H4 (cell line): ENCODE data around the gene RPGRIP1L. TPM values are rescaled to one million over a fixed set of nuclear protein-coding genes. Genes with fewer than 3 reads are reported as not detected.
A peak's percentile ranks its signal among the peaks of the same experiment; 100 is the strongest.
"Not testable (repeated sequence)": the region's sequence is repeated elsewhere in the genome, so short reads cannot be mapped to it uniquely, and the experiment has no call there.

Experiments used
- DNase-seq: peaks from one replicate; pipeline ENCODE4 v3.0.0-alpha.2; 2015; ENCODE audit warnings: low spot score
- total RNA-seq: library from RNA; depleted of rRNA; stranded (reverse); fragments of >200 nt; shearing (Covaris generic); gene quantifications from 2 replicates; pipeline ENCODE4 v1.2.3, GENCODE V29; 2014

RPGRIP1L gene
- total RNA-seq, 1 experiment from 2014 or later, result 8.2 TPM

DNA sequence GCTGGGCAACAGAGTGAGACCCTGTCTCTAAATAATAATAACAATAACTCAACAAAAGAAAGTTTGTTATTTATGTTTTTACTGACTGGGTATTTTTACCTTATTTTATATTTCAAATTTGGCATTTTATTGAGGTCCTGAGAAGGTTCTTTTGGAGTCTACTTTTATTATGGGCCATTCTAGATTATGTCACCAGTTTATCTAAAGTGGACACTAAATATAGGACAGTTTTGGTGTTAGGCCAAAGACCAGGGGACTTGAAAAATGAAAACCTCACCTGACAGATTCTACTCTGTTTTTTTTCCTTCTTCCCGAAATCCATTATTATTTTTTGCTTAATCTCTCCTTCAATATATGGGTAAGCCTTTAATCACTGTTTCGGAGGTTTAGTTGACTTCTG, 8.4 kb upstream of the RPGRIP1L start:
- DNase-seq, result no peak

DNA sequence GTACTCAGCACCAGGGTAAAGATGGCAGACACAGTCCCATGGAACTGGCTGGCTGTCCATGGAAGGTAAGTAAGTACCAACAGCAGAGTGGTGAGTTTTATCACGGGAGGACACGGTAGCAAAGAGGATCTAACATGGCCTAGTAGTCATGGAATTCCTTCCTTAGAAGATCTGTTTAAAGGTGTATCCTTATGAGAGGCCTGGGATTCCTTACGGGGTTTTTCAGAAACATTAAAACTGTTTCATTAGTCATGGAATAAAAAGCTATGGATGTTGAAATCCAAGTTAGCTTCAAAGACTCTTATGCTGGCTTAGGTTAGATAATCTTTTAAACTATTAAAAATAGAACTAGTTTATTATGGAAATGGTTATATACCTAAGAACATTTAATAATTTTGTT, 7.7 kb upstream of the RPGRIP1L start:
- no peak for DNase-seq

DNA sequence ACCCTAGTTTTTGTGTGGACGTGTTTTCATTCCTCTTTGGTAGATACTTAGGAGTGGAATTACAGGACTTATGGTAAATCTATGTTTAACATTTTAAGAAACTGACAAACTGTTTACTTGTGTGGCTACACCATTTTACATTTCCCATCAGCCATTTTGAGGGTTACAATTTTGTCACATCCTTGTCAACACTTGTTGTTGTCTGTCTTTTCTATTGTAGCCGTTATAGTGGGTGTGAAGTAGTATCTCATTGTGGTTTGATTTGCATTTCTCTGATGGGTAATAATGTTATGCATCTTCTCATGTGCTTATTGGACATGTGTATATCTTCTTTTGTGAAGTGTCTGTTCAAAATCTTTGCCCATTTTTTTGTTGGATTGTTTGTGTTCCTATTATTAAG, 4.8 kb upstream of the RPGRIP1L start:
- no peak for DNase-seq

DNA sequence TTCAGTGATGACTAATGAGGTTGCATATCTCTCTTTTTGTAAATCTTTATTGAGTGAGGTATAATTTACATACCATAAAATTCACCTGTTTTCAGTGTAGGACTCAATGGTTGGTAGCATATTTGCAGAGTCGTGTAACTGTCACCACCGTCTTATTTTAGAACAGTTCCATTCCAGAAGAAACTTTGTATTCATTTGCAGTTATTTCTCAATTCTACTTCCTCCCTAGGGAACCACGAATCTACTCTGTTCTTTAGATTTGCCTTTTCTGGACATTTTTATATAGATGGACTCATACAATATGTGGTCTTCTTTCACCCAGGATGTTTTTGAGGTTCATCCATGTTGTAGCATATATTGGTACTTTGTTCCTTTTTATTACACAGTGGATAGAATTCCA, 4.0 kb upstream of the RPGRIP1L start:
- no peak for DNase-seq

DNA sequence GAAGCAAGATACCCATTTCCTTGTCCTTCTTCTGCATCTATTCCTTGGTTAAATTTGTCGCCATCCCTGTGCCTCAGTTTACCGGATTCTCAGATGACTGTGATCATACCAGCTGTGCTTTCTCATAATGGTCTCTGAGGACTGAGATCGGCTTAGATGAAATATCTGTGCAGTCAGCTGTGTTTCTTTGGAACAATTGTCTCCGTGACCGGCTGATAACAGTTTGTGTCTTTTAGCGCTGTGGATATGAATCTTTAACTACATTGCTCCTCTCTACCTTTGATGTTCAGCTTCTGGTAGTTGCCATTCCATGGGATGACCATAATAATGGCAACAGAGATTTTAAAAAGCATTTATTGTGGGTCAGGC, 770 bp upstream of the RPGRIP1L start:
- DNase-seq, result no peak

DNA sequence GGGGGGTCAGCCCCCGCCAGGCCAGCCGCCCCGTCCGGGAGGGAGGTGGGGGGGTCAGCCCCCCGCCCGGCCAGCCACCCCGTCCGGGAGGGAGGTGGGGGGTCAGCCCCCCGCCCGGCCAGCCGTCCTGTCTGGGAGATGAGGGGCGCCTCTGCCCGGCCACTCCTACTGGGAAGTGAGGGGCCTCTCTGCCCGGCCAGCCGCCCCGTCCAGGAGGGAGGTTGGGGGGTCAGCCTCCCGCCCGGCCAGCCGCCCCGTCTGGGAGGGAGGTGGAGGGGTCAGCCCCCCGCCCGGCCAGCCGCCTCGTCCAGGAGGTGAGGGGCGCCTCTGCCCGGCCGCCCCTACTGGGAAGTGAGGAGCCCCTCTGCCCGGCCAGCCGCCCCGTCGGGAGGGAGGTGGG, 5.4 kb downstream of the RPGRIP1L start:
- DNase-seq, result not testable (repeated sequence)

DNA sequence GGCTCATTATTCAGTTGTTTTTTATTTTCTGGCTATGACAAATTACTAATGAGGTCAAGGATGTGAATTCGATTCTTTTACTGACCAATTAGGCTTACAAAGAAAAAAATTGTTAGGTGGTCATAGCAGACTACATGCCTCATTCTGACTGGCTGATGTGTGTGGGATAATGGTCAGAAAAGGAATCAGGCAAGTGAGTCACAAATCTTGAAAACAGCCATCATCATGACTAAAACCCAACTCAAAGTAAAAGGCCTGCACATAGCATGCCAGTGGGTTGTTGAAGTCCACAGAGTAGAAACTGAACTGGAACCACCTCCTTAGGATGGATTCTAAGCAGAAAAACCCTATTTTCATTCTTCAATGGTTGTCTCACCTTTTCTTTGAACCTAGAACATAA, 8.6 kb downstream of the RPGRIP1L start:
- no peak for DNase-seq

DNA sequence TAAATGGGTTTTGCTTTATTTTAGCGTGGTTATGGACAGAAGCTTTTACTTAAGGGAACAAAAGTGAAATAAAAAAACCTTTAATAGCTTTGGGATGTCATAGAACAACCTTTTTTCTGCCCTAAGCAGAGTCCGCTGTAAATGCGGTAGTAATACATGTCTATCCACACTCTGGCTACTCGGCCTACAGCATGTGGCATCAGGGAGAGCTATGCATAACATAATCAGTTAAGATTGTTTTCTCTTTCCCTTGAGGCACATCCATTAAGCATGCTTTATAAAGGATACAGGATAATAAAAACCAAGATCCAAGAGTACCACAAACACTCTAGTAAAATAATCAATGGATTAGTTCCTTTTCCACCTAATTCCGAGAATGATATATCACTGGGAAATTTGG, 10.3 kb downstream of the RPGRIP1L start:
- DNase-seq, result no peak

DNA sequence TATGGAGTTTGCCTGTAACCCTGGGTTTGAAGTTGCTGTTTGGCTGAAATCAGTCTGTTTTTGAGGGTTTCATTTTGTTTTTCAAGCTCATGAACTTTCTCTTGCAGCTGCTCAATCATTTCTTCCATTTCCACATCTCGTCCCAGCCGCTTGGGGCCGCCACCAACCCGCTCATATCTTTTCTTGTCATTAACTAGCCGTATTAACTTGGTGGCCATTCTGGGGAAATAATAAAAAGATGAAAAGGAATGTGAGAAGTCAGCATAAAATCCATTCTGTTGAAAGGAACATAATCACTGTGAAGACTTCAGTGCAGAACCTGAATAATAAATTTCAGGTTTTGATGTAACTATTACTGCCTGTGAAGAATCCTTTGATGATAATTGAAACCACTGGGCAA, 11.5 kb downstream of the RPGRIP1L start:
- no peak for DNase-seq

DNA sequence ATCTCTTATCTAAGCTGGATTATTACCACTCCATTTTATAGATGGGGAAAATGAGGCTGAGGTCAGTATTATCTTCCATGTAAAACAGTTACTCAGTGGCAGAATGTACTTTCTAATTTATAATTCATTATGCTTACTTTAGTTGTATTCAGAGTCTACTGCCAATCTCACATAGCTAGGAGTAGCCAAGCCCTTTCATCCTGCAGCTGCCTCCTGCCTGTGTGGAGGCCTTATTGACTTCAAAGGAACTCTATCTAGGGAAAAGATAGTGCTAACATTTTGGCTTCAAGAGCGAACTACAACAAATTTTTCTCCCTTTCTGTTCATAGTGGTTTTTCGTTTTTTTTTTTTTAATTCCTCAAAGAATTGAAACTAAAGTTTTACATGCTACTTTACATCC, 12.9 kb downstream of the RPGRIP1L start:
- no peak for DNase-seq

DNA sequence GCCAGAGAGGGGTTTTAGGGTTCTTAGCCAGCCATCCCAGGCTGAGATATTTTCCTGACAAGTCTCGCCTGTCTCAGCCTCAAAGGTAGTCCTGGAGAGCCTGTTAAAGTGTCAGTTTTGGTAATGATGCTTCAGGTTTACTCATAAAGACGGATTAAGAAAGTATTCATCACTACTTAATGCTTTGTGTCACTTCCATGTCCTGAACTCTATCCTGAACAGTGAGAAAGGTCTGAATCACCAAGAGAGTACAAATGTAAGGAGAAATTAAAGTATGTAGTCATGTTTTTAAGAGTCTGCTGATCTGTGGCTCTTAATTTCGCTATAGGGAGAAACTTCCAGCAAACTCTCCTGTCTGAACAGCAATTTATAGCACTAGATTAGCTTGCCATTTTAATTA, 14.0 kb downstream of the RPGRIP1L start:
- DNase-seq, result no peak

DNA sequence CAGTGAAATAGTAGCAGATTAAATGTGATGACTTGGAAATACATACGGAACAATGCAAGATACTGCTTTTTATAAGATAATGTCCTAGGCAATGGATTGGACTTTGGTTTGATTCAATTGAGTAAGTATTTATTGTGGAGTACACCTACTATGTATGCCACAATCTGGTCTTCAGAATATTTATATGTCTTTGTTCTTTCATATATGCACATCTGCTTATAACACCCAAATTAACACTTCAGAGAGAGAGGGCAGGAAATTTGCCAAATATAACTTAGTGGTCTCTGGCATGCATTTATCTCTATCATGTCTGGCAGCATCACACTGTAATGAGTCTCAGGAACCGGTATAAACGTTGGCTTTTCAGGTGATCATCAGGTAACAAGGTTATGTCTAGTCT, 16.9 kb downstream of the RPGRIP1L start:
- no peak for DNase-seq

DNA sequence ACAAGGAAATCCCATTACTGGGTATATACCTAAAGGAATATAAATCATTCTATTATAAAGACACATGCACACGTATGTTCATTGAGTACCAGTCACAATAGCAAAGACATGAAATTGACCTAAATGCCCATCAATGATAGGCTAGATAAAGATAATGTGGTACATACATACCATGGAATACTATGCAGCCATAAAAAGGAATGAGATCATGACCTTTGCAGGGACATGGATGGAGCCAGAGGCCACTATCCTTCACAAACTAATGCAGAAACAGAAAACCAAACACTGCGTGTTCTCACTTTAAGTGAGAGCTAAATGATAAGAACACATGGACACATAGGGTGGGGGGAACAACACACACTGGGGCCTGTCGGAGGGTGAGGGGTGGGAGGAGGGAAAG, 18.3 kb downstream of the RPGRIP1L start:
- not testable (repeated sequence) for DNase-seq

DNA sequence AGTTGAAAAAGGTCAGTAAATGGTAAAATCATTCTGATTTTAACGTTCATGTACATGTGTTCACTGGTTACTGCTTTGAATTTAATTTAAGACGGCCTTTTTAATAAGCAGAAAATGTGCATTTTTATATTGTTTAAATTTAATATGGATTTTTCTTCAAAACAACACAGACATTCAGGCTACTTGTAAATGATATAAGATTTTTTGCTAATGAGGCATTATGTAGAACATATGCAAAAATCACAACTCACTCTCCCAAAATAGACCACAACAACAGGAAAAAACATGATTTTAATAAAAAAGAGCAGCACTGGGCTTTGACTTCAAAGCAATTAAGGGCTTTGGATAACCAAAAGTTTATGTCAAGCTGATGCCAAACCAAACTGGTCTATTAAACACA, 22.3 kb downstream of the RPGRIP1L start:
- DNase-seq, result no peak

DNA sequence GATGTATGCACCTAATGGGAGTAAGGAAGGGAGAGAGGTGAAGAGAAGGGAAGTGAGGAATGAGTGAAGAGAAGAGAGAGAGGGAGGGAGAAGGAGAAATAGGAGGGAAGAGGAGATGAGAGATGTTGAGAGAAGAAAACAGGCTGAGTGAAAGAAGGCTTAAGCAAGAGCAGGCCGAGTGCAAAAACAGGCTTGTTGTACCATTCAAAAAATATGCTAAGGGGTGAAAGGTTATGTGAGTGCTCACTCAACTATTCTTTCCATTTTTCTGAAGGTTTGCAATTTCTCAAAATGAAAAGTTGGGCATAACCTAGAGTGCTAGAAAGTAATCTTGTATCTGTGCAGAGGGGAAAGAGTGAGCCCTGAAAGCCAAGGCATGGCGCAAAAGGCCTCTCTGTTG, 22.9 kb downstream of the RPGRIP1L start:
- no peak for DNase-seq

DNA sequence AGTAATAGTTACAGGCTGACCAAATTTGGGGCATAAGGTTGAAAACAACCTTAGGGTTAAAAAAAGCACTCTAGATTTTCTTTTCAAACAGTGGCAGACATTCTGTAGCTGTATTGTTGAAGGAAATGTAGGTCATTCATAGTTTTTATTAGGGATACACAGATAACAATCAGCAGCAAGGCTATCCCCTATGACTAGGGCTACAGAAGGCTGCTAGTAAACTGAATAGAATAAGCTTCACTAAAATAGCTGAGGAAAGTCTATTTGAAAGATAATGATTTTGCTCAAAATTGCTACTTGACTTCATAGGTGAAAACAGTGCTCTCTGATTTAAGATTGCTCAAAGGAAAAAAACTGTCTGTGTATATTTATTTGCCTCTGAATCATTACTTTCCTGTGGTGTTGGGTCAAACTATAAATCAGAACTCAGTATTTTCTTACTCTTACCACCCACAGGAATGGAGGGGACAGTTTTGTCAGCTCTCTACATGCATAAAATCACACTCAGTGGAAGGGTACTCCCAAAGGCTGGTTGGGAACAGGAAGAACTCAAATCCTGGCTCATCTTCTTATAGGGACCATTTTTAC, 24.8 kb downstream of the RPGRIP1L start:
- DNase-seq, result no peak

DNA sequence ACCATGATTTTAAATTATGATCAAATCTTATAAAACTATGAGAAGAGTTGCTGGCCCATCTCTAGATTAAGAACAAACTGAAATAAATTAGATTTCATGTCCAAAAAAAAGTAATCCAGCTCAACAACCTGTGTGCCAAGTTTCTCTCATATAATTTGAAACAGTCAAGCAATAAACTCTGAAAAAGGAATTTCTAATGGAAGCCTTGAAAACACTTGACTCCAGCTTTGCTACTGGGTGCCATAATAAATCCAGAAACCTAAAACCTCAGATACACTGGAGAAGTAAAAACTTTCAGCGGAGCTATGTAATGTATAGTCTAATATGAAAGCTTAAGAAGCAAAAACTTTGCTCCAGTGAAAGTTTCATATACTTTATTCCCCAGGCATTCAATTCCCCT, 25.5 kb downstream of the RPGRIP1L start:
- no peak for DNase-seq

DNA sequence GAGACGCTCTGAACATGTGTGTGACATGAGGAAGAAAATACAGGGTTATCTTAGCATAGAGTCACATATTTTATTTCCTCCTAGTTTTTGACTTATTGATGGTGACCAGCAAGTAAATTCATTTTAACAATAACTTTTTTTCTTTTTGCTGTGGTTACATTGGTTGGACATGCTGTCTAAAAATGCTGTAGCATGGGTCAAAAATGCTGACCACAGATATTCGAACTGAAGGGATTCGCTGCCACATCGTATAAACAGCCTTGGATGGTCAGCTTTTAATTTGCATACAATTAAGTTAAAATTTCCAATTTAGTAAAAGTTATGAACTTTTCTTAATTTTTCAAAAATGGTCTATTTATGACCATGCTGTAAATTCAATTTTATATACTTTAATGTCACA, 30.5 kb downstream of the RPGRIP1L start:
- DNase-seq, result no peak

DNA sequence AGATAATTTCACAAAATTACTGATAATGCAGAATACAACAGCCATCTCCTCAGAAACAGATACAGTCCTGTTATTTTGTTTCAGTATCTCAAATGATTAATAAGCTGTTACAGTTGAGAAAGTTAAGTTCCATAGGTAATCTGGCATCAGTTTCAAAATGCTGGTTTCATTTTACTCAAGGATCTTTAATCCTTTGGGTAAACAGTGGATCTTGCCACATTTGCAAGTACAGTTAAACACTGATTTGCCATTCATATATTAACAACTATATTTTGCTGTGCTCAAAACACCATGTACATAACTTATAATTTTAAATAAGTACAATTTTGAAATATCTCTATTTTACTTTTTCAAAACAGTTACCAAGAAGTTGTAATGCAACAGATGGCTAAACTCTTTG, 31.2 kb downstream of the RPGRIP1L start:
- no peak for DNase-seq

DNA sequence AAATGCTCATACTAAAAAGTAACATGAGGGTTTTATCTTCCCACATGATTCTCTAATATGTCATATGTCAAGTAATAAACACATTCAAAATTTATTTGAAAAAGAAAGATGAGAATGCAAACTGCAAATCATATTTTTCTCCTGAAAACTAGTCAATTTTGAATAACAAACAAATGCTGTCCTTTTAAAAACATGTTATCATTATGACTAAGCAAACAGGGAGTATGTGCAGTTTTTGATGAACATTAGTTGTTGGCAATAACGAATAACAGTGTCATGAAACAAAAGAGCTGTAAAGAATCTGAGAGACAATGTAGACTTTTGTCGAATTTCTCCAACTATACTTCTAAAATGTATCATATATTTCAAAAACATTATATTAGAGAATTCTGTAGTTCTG, 34.8 kb downstream of the RPGRIP1L start:
- no peak for DNase-seq

DNA sequence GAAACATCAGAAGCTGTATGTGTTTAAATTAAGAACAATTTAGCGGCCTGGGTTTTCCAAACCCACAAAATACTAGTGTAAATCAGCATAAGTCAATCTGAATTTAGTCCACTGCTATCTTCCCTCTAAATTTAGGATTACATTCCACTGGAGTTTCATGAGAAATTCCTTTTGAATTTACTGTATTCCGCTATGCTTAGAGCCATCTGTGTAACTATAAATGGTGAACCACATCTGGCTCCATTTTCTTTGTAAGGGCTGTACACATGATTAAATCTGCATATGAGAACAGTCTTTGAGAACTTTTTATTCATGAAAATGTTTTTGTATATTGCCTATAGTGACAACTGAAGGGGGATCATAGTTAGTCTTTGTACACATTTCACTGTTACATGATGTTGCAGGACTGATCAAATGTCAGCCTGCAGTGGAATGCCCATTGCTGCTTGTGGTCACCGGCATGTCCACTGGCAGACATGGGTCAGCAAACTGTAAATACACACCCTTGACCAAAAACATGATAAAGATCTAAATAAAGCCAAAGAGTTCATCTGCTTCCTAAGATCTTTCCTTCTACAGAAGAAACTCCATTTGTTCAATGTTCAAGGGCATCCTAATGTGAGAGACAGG, 36.8 kb downstream of the RPGRIP1L start:
- DNase-seq, result peak; percentile 8

DNA sequence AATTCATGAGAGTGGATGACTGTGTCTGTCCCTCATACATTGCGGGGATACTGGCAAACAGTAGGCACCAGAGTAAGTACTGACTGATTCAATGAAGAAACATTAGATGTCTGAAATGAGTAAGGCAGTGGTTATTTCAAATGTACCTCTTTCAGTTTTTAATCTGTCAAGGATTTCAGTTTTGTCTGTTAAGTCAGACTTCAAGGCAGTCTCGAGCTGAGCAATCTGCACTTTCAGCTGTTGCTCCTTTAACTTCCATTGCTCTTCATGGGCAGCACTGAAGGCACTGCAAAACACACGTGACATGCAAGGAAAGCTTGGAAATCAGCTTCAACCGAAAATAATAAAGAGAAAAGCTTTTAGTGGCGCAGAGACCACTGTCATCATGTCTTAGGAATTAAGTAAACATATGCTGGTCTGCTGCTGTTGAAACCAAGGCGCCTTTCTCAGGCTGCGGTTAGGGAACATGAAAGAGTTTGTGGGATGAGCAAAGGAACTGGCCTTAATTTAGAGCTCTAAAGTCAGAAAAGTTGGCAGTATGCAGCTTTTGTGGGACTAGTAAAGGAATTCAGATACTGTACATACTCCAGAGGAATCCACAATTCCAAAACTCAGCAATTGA, 38.8 kb downstream of the RPGRIP1L start:
- DNase-seq, result peak; percentile 97

DNA sequence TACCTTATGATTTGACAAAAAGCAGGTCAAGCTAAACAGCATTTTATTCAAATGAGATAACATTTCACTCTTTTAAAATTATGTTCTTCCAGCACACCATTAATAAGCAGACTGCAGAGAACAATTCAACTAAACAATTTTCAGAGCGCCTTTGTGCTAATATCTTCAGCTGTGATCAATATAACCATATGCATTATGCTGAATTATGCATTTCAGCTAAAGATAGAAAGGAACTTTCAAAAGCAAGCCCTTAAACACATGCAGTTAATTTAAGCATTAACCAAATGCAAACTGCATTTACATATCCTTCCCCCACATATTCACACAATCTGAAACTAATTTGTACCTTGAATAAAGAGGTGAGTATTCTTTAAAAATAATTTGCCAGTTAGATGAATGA, 41.6 kb downstream of the RPGRIP1L start:
- no peak for DNase-seq

DNA sequence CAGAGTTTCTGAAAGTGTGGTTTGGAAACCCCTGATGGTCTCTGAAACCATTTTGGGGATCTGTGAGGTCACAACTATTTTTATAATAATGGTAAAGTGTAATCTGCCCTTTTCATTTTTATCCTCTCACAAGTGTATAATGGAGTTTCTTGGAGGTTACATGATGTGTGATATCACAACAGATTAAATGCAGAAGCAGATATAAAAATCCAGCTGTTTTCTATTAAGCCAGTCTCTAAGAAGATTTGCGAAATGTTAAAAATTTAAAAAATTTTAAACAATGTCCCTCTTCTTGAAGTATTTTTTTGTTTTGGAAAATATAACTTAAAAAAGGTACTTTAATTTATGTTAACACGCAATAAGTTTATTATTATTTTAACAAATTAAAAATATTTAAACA, 48.7 kb downstream of the RPGRIP1L start:
- DNase-seq, result no peak
